Thyroid gland (tissue), 4 donors: ENCODE data around the gene AK1.

Source experiments
- POLR2A ChIP-seq, 2 donors: fragments of 450-650 bp; IDR thresholded peaks; one replicate each; pipeline ENCODE4 v1.6.1; 2017; ENCODE audit warnings: antibody characterized with exemption in 2 of 2, mild to moderate bottlenecking in 2 of 2, moderate library complexity in 1 of 2
- TF ChIP-seq, protein P1 (sequence below), 6 experiments: fragments of 200-600 bp in 3 of 6; fragments of 450-650 bp in 3 of 6; sonication (generic) in 3 of 6; IDR thresholded peaks; one replicate each; pipeline ENCODE4 v1.5.1; 2016 to 2019; ENCODE audit warnings: antibody characterized with exemption in 6 of 6, mild to moderate bottlenecking in 2 of 6, inconsistent platforms in 1 of 6, moderate library complexity in 1 of 6

DNA sequence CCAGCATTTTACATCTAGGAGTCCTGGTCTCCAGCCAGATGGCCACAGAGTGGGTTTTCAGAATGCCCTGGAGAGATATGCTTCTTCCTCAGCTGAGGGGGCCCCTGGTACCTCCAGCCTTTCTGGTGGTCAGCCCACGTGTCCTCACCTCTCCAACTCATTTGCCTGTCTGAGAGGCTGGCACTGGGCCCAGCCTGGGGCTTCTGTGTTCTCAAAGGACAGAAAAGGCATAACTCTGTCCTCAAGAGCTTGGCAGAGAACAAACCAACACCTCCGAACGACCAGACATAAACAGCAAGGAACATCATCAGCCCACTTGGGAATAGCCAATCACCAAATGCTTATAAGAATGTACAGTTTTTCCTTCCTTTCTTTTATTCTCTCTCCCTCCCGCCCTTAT lies 40.1 kb downstream of the AK1 start:
- TF ChIP-seq, protein P1, sequence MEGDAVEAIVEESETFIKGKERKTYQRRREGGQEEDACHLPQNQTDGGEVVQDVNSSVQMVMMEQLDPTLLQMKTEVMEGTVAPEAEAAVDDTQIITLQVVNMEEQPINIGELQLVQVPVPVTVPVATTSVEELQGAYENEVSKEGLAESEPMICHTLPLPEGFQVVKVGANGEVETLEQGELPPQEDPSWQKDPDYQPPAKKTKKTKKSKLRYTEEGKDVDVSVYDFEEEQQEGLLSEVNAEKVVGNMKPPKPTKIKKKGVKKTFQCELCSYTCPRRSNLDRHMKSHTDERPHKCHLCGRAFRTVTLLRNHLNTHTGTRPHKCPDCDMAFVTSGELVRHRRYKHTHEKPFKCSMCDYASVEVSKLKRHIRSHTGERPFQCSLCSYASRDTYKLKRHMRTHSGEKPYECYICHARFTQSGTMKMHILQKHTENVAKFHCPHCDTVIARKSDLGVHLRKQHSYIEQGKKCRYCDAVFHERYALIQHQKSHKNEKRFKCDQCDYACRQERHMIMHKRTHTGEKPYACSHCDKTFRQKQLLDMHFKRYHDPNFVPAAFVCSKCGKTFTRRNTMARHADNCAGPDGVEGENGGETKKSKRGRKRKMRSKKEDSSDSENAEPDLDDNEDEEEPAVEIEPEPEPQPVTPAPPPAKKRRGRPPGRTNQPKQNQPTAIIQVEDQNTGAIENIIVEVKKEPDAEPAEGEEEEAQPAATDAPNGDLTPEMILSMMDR (IDR thresholded peaks at IDR 0.05) = no peak
- TF ChIP-seq POLR2A (IDR thresholded peaks at IDR 0.05) = no peak
